PFSK-1 (cell line): ENCODE results near the gene RBMS3.

Experiments used
- FOXP2 ChIP-seq: optimal IDR thresholded peaks from 2 replicates; pipeline ENCODE3; 2011; ENCODE audit warnings: borderline replicate concordance, control low read depth, inconsistent platforms; ENCODE audit not compliant: insufficient read depth; ENCODE audit errors: extremely low read length, extremely low read depth
- POLR2AphosphoS5 ChIP-seq: IDR thresholded peaks from 2 replicates; pipeline ENCODE4 v1.6.1; 2012; ENCODE audit warnings: low read depth, mild to moderate bottlenecking, control low read depth, low read length, moderate library complexity
- TAF1 ChIP-seq: IDR thresholded peaks from 2 replicates; pipeline ENCODE4 v1.6.1; 2012; ENCODE audit warnings: low read length, control low read depth, borderline replicate concordance; ENCODE audit not compliant: insufficient read depth

DNA sequence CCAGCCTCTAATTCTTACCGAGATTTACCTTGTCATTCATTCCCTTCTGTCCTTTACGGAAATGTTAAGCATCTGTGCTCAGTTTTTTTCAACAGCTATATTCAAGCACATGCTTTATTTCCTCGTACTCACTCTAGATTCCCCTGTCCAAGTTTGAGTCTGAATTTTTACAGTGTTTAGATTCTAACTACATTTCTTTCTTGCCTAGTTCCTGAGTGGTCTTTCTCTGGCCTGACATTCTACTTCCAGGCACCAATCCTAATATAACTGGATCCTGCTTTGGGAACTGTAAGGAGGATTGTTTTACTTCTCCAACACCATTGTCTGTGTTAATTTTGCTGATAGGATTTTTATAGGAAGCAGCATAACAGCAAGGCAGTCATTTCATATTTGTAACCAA is 222.4 kb downstream of the RBMS3 start:
- no peak for TF ChIP-seq POLR2AphosphoS5
- no peak for TF ChIP-seq FOXP2
- TF ChIP-seq TAF1: no peak
